GM21825 (cell line): ENCODE results near the gene NAV1.
"Not testable (repeated sequence)": the region's sequence is repeated elsewhere in the genome, so short reads cannot be mapped to it uniquely, and the experiment has no call there.

Experiments used
- ATAC-seq: cut with Tn5 transposase; IDR thresholded peaks from one replicate; pipeline ENCODE4 v1.9.1; 2021; ENCODE audit warnings: mild to moderate bottlenecking, moderate library complexity; ENCODE audit not compliant: unreplicated experiment

Gene NAV1

DNA sequence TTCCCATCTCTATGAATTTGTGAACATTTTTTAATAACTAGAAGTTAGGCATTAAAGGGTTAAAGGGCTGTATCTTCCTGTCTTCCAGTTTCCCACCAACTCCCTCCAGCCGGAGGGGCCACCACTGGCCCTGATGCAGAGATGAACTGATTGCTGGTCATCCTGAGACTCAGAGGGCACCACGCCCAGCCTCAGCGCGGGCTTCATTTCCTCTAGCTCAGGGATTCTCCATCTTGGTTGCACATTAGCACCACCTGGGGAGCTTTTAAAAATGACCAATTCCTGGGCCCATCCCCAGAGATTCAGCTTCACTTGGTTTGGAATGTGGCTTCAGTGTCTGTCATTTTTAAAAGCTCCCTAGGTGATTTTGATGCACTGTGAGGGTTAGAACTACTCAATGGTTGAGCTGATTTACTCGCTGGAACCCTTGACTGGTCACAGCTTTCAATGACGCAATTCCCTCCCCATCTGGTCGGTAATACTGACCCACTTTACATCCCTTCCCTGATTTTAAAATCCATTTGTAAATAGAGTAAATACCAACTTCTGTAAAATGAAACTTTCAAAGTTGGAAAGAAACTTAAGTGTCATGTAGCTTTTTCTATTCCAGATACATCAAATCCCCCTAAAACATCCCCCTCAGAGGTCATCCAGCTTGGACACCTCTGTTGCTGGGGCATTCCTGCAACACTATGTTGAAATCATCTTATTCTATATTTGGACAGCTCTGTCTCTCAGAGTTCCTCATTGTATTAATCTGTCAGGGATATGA, 5.1 kb downstream of the NAV1 start:
- ATAC-seq, result no peak

DNA sequence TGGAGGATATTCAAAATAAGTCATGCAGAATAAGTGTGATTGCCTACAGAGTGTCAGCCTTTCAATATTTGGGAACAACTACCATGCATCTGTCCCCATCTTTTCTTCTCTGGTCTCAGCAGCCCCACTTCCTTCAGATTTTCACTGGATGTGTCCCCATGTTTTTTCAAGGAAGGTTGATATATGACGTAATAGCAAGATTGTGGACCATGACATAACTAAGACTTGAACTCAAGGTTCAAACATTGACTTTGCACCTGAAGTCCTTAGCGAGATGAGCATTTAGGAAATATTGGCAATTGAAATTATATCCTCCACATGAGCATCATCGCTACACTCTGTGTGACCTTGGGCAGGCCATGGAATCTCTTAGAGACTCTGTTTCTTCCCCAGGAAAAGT, 5.8 kb downstream of the NAV1 start:
- ATAC-seq, result no peak

DNA sequence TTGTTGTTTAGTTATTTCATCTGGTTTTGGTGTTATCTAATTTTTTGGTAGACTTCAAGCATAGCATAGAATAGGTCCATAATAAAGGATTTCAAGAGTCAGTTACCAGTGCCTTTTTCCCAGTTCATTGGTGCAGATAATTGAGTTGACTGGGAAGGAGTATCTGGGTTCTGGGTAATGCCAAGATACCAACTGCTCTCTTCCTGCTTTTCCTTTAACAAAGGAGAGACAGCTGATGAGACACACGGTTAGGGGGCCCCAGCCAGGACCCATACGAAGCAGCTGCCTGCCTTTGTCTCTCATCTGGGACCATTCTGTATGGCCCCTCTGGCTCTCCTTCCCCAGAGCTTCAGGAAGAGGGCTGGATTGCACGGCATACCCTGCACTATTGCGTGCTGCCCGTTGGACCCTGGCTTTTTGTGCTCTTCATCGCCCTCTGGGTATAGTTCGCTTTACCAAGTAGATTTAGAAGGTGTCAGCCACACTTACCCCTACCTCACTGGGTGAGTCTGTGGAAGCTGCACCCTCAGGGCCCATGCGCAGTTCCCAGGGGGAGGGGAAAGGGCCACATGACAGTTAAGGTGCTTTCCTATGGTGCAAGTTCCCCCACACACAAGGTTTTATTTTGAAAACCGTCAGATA, 7.0 kb downstream of the NAV1 start:
- ATAC-seq, result no peak

DNA sequence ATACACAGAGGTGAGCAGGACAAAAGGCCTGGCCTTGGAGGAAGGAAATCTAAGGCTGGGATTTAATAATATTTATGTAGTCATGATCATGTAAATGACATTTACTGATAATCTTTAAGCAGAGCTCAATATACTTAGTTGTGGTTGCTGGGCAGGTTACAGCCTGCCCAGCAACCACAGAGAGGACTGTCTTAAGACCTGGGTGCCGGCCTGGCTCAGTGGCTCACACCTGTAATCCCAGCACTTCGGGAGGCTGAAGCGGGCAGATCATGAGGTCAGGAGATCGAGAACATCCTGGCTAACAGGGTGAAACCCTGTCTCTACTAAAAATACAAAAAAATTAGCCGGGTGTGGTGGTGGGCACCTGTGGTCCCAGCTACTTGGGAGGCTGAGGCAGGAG, 10.6 kb downstream of the NAV1 start:
- ATAC-seq, result not testable (repeated sequence)

DNA sequence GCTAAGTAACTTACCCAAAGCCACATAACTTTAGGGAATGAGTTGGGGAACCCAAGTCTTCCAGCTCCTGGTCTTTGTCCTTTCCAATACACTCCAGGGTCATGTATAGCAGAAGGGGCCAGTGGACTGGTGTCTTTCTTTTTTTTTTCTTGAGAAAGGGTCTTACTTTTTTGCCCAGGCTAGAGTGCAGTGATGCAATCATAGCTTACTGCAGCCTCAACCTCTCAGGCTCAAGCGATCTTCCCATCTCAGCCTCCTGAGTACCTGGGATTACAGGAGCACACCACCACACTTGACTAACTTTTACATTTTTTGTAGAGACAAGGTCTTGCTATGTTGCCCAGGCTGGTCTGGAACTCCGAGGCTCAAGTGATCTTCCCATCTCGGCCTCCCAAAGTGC, 12.2 kb downstream of the NAV1 start:
- no peak for ATAC-seq

DNA sequence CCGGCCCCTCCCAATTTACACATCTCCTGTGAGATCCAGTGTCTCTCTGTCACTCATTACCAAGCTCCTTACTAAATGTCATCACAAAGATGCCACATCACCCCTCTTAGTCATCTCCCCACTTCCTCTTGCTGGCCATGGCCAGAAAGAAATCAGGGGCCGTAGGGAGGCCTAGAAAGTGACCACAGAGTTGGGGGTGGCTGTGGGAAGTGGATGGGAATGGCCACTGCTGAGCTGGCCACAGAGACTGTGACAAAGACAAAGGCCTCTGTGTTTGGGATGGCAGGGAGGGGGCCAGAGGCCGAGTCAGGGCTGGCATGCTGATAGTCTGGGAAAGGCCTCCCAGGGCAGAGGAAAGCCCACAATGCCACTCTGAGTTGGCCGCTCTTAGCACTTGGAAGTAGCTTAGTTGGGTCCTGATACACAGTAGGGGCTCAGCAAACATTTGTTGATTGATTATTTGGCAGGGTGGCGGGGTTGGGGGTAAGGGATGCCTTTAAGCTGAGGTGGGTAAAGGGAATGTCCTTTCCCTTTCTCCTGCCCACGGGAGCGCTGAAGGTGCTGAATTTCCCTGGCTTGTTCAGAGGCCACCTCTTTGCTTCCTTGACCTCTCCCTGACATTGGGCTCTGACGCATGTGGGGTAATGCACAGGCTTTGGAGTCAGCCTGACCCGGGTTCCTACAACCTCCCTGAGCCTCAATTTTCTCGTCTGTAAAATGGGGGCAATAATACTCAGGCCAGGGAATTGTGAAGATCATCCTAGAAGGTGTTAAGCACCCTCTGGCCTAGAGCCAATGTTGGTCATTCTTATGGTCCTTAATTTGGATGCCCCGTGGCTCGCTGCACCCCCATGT, 13.2 kb downstream of the NAV1 start:
- no peak for ATAC-seq

GRCh38 chr1:201552941-201553351, 14.0 kb downstream of the NAV1 start:
- ATAC-seq, result no peak

GRCh38 chr1:201553496-201554189, 14.7 kb downstream of the NAV1 start:
- ATAC-seq, result no peak

GRCh38 chr1:201554190-201554600, 15.3 kb downstream of the NAV1 start:
- ATAC-seq, result no peak

- ATAC-seq, result no peak
Measured at GRCh38 chr1:201554789-201555592, 16.1 kb downstream of the NAV1 start.

- ATAC-seq, result no peak
Measured at GRCh38 chr1:201555593-201555945, 16.6 kb downstream of the NAV1 start.

GRCh38 chr1:201556841-201557571, 18.1 kb downstream of the NAV1 start:
- ATAC-seq, result no peak

- ATAC-seq, result no peak
Measured at GRCh38 chr1:201557572-201557958, 18.6 kb downstream of the NAV1 start.

- ATAC-seq, result peak; percentile 65
Measured at GRCh38 chr1:201559679-201560162, 20.8 kb downstream of the NAV1 start.

- no peak for ATAC-seq
Measured at GRCh38 chr1:201560328-201561194, 21.6 kb downstream of the NAV1 start.

- ATAC-seq, result no peak
Measured at GRCh38 chr1:201561195-201561564, 22.3 kb downstream of the NAV1 start.

DNA sequence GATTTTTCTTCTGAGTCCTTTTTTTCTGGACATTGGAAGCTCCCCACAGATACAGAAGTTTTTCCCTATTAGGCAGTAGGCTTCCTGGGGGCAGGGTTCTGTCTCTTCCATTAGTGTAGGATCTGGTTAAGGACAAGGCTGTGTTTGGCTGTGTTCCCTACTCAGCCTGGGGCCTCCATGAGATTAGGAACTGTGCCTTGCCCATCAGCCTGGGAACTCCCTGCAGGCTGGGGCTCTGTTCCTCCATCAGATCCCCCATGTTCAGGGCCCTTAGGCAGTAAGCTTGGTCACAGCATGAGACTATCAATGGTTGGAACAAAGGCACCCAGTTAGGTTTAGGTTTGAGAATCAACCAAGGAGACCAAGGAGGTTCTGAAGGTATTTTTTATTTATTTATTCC, 22.7 kb downstream of the NAV1 start:
- ATAC-seq, result no peak

DNA sequence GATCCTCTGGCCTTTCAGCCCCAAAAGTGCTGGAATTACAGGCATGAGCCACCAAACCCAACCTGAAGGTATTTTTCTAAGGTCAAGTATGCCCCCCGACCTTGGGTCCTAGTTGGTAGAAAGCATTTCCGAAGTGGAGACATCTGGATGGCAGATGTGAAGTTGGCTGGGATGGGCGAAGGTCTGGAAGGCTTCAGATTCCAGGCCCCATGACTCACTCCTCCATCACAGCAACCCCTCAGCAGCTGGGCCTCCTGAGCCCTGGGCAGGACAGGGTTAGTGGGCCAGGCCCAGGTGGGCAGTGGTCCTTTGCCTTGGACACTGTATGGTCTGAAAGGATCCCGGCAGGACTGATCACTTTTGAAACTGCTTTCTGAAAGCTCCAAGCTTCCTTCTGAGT, 23.3 kb downstream of the NAV1 start:
- no peak for ATAC-seq
